Activated T-cell treated with anti-CD3 and anti-CD28 coated beads, Interleukin-2, amount 50 U/mL, for 4 hours (primary cell): Measurements from ENCODE around the gene VGLL3. TPM values are rescaled to one million over a fixed set of nuclear protein-coding genes. Genes with fewer than 3 reads are reported as not detected.

ENCODE experiments used
- ATAC-seq, 2 donors: fragments of 200-7000 bp; cut with Tn5 transposase; one replicate each; pipeline ENCODE4 v1.10.0; 2021
- DNase-seq: peaks from one replicate; pipeline ENCODE4 v3.0.0-alpha.2; 2020
- H3K27me3 Mint-ChIP-seq: one replicate; pipeline ENCODE4 v1.8.0; 2021; ENCODE audit warnings: low read depth, mixed read lengths
- H3K36me3 Mint-ChIP-seq: one replicate; pipeline ENCODE4 v1.8.0; 2022; ENCODE audit warnings: mixed read lengths; ENCODE audit not compliant: insufficient read depth
- H3K4me1 Mint-ChIP-seq: one replicate; pipeline ENCODE4 v1.8.0; 2021; ENCODE audit warnings: low read depth, mixed read lengths
- H3K4me3 Mint-ChIP-seq: one replicate; pipeline ENCODE4 v1.8.0; 2021; ENCODE audit warnings: mild to moderate bottlenecking, moderate library complexity, mixed read lengths
- H3K9me3 Mint-ChIP-seq: one replicate; pipeline ENCODE4 v1.8.0; 2021; ENCODE audit warnings: mixed read lengths
- total RNA-seq, 3 donors: library from RNA; stranded (reverse); gene quantifications; one replicate each; pipeline ENCODE4 v1.2.1, GENCODE V29; 2021

VGLL3 gene
- total RNA-seq, 3 donors from 2014 or later = 0.05 to 0.14 TPM; not detected in 1

GRCh38 chr3:86950717-86951116 lies 40.2 kb downstream of the VGLL3 start:
- no peaks in the 10 kb centered on the region for H3K36me3 Mint-ChIP-seq
- no peaks in the 10 kb centered on the region for H3K4me1 Mint-ChIP-seq
- DNase-seq (no peak), ATAC-seq (no peak)
- H3K9me3 Mint-ChIP-seq = peaks cover 4% of the 10 kb centered on the region
- no peaks in the 10 kb centered on the region for H3K27me3 Mint-ChIP-seq
- H3K4me3 Mint-ChIP-seq = no peak overlapping the region

- H3K9me3 Mint-ChIP-seq = peaks cover 4% of the 10 kb centered on the region
- H3K4me1 Mint-ChIP-seq = no peaks in the 10 kb centered on the region
- no peaks in the 10 kb centered on the region for H3K36me3 Mint-ChIP-seq
- no peak for ATAC-seq
- DNase-seq = no peak
- H3K27me3 Mint-ChIP-seq = no peaks in the 10 kb centered on the region
- H3K4me3 Mint-ChIP-seq = no peak overlapping the region
These were observed 41.1 kb downstream of the VGLL3 start for GRCh38 chr3:86949850-86950249.

DNA sequence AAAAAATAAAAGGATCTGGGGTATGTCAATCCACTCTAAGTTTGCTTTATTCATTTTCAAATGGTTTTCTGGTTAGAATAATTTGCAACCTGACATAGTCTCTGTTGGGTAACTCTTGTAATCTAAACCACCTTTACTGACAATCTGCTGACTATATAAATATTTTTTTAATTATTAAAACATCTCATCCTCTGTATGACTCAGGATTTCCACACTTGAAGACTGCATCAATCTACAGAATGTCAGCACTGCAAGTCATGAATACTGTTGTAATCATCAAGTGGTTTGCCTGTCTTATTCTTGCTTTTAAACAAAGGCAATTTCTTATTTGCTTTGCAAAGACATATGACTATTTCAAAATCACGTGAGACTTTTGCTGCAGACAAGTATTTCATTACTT lies 42.1 kb downstream of the VGLL3 start:
- no peak overlapping the region for H3K4me3 Mint-ChIP-seq
- peaks cover 4% of the 10 kb centered on the region for H3K9me3 Mint-ChIP-seq
- H3K36me3 Mint-ChIP-seq = no peaks in the 10 kb centered on the region
- ATAC-seq (no peak), DNase-seq (no peak)
- H3K4me1 Mint-ChIP-seq = no peaks in the 10 kb centered on the region
- no peaks in the 10 kb centered on the region for H3K27me3 Mint-ChIP-seq

- no peak for ATAC-seq
- no peaks in the 10 kb centered on the region for H3K27me3 Mint-ChIP-seq
- H3K4me1 Mint-ChIP-seq = no peaks in the 10 kb centered on the region
- H3K9me3 Mint-ChIP-seq = no peaks in the 10 kb centered on the region
- H3K4me3 Mint-ChIP-seq = no peak overlapping the region
- DNase-seq = no peak
- H3K36me3 Mint-ChIP-seq = no peaks in the 10 kb centered on the region
These were observed 48.7 kb downstream of the VGLL3 start for GRCh38 chr3:86942206-86942605.

GRCh38 chr3:86938416-86939105 lies 52.4 kb downstream of the VGLL3 start:
- no peak for DNase-seq
- Mint-ChIP-seq H3K27me3 (no peaks in the 10 kb centered on the region), H3K4me3 (no peak overlapping the region), H3K36me3 (no peaks in the 10 kb centered on the region), H3K9me3 (no peaks in the 10 kb centered on the region), H3K4me1 (no peaks in the 10 kb centered on the region)
- no peak for ATAC-seq

- Mint-ChIP-seq H3K4me3 (no peak overlapping the region), H3K27me3 (no peaks in the 10 kb centered on the region), H3K4me1 (no peaks in the 10 kb centered on the region), H3K9me3 (no peaks in the 10 kb centered on the region), H3K36me3 (no peaks in the 10 kb centered on the region)
- no peak for ATAC-seq
- DNase-seq = no peak
These were observed 53.6 kb downstream of the VGLL3 start for GRCh38 chr3:86937306-86937791.

DNA sequence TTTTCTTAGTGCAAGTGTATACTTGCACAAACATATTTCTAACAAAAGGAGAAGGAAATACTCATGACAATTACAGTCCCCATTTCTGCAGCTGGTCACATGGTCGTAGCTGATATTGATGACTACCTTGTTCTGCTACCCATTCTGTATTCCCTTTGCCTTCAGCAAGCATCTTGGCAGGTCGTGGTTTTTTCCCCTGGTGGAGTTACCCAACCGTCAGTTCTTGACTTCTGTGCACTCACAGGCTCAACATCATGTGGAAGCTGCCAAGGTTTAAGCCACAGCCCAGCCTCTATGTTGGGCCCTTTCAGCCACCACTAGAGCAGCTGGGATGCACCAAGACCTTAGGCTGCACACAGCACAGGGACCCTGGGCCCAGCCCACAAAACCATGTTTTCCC lies 56.1 kb downstream of the VGLL3 start:
- DNase-seq (no peak), ATAC-seq (no peak)
- Mint-ChIP-seq H3K4me3 (no peak overlapping the region), H3K9me3 (no peaks in the 10 kb centered on the region), H3K36me3 (no peaks in the 10 kb centered on the region), H3K4me1 (no peaks in the 10 kb centered on the region), H3K27me3 (no peaks in the 10 kb centered on the region)

DNA sequence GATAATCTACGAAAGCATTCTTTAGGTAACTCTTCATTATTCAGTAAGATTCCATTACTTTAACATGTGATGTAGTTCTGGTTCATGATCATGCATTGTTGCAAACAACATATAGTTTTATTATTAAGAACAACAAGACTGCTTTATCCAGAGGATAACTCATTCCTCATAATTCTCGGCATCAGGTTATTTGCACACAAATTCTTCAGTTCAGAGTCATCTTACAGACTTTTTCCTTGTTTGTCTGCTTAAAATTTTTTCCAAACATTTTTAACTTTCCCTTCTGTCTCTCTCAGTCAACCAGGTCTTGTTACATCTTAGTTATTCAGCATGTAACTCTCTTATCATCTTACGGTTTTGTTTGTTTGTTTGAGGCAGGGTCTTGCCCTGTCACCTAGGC lies 60.1 kb downstream of the VGLL3 start:
- no peaks in the 10 kb centered on the region for H3K27me3 Mint-ChIP-seq
- no peak overlapping the region for H3K4me3 Mint-ChIP-seq
- no peaks in the 10 kb centered on the region for H3K9me3 Mint-ChIP-seq
- ATAC-seq (no peak), DNase-seq (no peak)
- H3K36me3 Mint-ChIP-seq = no peaks in the 10 kb centered on the region
- no peaks in the 10 kb centered on the region for H3K4me1 Mint-ChIP-seq

DNA sequence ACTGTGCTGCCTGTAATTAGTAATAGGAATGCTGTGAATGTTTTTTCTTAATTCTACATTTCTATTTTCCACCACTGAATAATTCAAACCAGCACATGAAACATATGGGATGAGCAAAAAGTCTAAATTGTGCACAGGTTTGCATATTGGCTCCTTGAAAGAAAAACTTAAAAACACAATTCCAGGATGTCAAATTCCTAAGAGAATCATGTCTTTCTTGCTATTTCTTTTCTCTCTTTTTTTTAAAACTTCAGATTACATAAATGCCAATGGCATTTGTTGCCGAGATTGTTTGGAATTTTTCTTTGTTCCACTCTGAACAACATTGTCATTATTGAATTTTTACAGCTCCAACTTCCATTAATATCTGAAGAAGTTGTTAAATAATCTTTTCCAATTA lies 60.8 kb downstream of the VGLL3 start:
- no peaks in the 10 kb centered on the region for H3K4me1 Mint-ChIP-seq
- no peaks in the 10 kb centered on the region for H3K9me3 Mint-ChIP-seq
- no peak for DNase-seq
- no peaks in the 10 kb centered on the region for H3K36me3 Mint-ChIP-seq
- no peaks in the 10 kb centered on the region for H3K27me3 Mint-ChIP-seq
- H3K4me3 Mint-ChIP-seq = no peak overlapping the region
- no peak for ATAC-seq

DNA sequence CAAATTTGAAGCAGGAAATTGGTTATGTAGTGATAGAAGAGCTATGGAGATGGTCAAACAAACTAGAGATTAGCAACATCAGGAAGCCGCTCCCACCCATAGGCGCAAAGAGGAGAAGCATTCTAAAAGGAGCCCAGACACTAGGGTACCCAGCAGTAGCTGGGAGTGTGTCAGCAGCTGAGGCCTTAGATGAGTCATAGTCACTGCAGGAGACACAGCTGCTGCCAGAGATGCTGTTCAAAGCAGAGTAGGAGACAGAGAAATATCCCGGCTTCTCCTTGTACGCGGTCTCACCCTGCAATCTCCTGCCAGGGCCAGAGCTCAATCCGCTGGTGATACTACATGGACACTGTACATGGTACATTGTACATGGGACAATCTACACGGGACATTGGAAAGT lies 61.9 kb downstream of the VGLL3 start:
- no peak overlapping the region for H3K4me3 Mint-ChIP-seq
- no peaks in the 10 kb centered on the region for H3K4me1 Mint-ChIP-seq
- H3K27me3 Mint-ChIP-seq = no peaks in the 10 kb centered on the region
- DNase-seq = no peak
- ATAC-seq = no peak
- no peaks in the 10 kb centered on the region for H3K9me3 Mint-ChIP-seq
- H3K36me3 Mint-ChIP-seq = no peaks in the 10 kb centered on the region

- DNase-seq (no peak), ATAC-seq (no peak)
- Mint-ChIP-seq H3K4me1 (no peaks in the 10 kb centered on the region), H3K9me3 (peaks cover 12% of the 10 kb centered on the region), H3K36me3 (no peaks in the 10 kb centered on the region), H3K27me3 (no peaks in the 10 kb centered on the region), H3K4me3 (no peak overlapping the region)
These were observed 67.9 kb downstream of the VGLL3 start for GRCh38 chr3:86923071-86923491.

DNA sequence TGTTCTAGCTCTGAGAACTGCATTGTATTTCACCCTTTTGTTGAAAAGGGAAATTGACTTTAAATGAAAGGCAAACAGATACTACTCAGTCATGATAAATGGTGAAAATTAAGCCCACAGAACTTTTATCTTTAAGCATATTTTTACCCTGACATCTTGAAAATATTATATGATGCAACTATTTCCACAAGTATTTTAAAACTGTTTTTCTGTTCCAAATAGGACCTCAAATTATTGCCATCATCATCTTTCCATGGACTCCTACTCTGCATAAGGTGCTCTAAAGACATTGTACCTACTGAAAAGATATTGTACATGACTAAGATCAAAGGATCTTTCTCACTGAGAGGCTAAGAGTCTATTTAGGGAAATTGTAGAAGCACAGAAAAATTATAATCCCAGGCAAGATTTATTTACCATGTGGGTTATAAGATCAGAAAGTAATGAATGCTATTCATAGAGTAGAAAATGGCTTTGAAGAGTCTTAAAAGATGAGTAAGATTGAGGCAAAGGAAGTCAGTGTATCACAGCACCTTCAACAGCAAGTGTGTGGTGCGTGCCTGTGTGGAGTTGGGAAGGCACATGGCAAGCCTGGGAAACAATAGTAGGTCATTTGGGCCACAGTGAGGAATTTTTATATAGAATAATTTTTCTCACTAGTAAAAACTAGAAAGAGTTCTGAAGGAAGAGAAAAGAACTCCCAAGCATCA lies 68.8 kb downstream of the VGLL3 start:
- Mint-ChIP-seq H3K36me3 (no peaks in the 10 kb centered on the region), H3K4me1 (no peaks in the 10 kb centered on the region), H3K27me3 (no peaks in the 10 kb centered on the region), H3K9me3 (peaks cover 12% of the 10 kb centered on the region), H3K4me3 (no peak overlapping the region)
- DNase-seq (no peak), ATAC-seq (no peak)

GRCh38 chr3:86914670-86915069 lies 76.3 kb downstream of the VGLL3 start:
- Mint-ChIP-seq H3K4me3 (no peak overlapping the region), H3K9me3 (peaks cover 9% of the 10 kb centered on the region), H3K4me1 (no peaks in the 10 kb centered on the region), H3K27me3 (no peaks in the 10 kb centered on the region), H3K36me3 (no peaks in the 10 kb centered on the region)
- no peak for ATAC-seq
- no peak for DNase-seq

DNA sequence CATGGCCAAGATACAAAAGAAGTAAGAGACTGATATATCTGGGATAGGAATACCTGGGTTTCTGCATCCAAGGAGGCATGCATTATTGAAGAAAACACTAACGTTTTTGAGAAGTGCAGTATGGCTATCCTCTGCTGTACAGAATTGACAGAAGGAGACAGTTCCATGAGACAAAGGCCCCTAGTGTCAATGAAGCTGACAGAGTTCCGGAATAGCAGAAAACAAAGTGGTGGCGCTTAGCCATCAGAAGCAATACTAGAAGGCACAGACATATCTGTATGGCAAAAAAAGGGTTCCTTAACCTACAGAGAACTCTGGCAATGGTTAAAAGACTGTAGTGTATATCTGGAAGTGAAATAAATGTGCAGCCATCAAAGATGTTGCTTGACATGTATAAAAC lies 77.8 kb downstream of the VGLL3 start:
- Mint-ChIP-seq H3K36me3 (no peaks in the 10 kb centered on the region), H3K9me3 (peaks cover 4% of the 10 kb centered on the region), H3K4me1 (no peaks in the 10 kb centered on the region), H3K4me3 (no peak overlapping the region), H3K27me3 (no peaks in the 10 kb centered on the region)
- DNase-seq = no peak
- no peak for ATAC-seq

GRCh38 chr3:86895202-86895601 lies 95.7 kb downstream of the VGLL3 start:
- Mint-ChIP-seq H3K4me1 (no peaks in the 10 kb centered on the region), H3K27me3 (no peaks in the 10 kb centered on the region), H3K36me3 (no peaks in the 10 kb centered on the region), H3K9me3 (peaks cover 6% of the 10 kb centered on the region), H3K4me3 (no peak overlapping the region)
- ATAC-seq = no peak
- DNase-seq = no peak
